ENCODE results near the gene SLC26A1.

SLC26A1 gene

DNA sequence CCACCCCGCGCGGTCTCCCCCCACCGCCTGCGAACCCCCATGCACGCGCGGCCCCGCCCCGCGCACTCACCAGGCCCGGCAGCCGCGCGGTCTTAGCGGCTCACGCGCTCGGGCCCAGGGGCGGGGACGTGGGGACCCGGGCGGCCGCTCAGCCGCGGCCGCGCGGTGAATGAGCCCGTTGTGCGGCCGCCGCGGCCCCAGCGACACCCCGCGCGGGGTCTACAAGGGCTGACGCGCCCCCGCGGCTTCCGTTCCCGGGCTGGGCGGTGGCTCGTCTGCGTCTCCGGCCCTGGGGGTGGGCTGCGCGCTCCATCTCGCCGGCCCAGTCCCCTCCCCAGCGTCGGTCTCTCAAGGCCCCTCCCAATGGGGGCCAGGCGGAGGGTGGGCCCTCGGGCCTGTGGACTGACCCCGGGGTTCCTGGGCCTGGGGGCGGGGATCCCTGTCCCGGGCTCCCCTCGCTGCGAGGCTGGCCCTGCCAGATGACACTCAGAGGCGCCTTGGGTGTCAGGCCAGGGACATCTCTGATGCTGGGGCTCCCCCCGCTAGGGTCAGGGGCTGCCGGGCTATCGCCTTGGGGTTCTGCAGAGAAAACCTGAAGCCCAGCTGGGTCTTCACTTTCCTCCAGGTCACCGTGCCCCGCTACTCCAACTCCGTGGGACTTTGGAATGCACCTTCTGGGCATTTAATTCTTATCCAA is 4.3 kb upstream of the SLC26A1 start:
- no peak for DNase-seq

- no peak for DNase-seq
Measured at GRCh38 chr4:996997-997374, 3.8 kb upstream of the SLC26A1 start.

DNA sequence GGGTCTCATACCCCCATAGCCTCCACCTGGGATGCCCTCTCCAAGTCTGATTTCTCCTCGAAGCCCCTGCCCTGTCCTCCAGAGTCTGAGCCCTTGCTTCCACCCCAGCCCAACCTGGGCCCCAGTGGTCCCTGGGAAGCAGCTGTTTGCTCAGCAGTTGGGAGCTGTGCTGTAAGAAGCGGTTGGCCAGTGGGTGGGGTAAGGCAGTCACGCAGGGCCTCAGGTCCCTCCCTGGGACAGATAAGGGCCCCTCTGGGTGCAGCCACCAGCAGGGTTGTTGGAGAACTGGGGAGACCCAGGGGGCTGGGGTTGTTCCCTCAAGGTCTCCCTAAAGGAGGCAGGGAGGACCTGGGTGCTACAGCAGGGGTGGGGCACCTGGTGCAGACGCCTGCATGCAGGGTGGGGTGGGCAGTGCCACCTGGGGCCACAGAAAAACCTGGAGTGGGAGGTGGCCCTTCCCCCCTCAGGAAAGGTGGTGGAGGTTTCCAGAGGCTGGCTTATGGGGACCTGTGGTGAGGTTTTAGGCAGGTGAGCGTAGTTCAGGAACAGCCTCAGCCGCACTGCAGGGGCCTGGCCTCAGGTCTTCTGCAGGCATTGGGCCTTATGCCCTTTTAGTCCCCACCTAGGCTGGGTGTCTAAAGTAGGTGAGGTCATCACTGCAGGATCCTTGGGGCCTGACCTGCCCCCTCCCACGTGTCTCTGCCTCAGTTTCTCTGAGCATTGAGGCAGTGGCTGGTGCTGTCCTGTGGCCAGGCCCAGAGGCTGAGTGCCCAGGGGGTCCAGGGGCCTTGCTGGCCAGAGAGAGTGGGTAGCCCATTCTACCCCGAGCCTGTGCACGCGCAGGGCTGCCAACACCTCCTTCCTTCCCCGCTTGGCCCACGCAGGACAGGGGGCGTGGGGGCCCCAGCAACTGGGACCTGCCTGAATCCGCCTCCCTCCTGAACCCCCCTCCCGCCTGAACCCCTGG is 3.1 kb upstream of the SLC26A1 start:
- DNase-seq: no peak

DNA sequence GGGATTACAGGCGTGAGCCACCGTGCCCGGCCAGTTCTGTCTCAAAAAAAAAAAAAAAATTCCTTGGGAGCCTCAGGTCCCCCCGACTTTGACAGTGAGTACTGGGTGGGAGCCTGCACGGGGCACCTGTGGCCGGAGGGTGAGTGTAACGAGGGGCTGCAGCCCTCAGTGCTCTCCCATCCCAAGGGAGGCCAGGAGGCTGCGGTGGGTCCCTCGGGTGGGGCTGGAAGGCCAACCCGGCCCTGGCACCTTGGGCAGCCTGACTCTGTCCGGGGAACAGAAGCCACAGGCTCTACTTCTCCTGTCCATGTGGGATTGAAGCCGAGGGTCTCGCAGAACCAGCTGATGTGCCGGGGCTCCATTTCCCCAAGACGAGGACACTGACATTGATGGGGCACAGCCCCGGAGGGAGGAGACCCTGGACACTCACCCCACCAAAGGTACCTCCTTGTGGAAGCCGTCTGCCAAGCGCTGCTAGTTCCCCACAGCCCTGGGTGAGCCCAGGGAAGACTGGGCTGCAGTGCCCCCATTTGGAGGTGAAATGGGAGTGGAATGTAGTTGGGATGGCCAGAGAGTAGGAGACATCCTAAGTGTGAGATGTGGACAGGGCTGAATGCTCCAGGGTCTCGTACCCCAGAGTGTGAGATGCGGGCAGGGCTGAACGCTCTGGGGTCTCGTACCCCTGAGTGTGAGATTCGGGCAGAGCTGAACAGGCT is 2.3 kb upstream of the SLC26A1 start:
- no peak for DNase-seq

DNA sequence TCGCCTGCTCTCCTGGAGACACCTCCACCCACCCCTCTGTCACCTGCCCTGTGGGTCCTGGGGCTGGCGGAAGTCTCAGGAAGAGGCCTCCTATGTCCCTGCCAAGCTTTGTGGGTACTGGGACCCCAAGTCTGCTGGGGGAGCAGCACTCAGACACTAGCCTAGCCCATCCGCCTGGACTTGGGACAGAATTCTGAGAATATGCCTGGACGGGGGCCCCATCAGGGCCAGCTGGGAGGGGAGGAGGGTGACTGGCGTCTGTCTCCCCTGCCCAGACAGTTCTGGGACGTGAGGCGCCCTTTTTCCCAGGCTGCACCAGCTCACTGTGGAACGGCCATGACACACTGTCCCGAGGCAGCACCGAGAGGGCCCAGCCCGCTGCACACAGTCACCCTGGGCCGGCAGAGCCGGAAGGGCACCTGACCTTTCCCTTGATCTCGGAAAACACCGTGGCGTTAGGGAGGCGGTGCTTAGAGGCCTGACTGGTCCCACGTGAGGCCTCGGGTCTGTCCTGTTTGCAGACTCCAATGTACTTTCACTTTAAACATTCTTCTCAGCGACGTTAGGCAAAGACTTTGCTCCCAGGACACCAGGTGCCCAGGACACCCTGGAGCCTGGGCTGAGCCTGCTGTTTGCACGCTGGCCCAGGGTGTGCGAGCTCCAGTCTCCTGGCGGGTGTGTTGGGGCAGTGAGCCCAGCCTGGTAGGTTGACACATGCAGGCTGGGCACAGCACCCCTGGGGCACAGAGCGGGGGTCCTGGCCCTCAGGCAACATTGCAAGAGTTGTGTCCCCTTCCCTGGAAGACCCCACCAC is 700 bp downstream of the SLC26A1 start:
- DNase-seq: no peak

DNA sequence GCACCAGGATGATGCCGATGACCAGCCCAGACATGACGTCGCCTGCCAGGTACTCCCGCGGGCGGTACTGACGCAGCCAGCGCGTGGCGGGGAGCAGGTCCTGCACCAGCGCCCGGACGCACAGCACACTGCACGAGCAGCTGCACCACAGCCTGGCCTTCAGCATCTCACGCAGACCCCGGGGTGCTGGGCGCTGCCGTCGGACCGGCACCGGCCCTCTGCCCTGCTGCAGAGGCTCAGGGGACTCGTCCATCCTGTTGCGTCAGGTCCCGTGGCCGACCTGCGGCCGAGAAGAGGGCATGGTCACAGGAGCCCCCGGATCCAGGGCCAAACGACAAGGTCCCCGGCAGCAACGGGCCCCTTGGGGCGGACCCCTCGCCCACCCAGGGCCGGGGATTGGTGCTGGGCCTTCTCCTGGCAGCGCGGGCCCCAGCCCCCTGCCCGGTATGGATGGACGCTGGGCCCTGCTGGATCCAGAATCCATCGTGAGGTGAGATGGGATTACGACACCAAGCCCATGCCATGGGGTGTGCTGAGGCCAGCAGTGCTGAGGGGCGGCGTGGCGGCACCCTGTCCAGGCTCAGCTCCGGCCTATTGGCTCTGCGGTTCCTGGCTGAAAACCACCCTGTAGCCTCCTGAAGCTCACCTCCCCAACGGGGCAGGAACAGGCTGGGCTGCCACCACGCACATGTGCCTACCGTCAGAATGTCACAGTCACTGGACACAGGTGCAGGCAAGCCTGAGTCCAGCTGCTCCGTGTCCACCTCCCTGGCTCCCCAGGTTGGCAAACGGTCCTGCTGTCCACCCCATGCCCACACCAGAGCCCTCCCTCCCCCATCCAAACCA is 1.5 kb downstream of the SLC26A1 start:
- no peak for DNase-seq

DNA sequence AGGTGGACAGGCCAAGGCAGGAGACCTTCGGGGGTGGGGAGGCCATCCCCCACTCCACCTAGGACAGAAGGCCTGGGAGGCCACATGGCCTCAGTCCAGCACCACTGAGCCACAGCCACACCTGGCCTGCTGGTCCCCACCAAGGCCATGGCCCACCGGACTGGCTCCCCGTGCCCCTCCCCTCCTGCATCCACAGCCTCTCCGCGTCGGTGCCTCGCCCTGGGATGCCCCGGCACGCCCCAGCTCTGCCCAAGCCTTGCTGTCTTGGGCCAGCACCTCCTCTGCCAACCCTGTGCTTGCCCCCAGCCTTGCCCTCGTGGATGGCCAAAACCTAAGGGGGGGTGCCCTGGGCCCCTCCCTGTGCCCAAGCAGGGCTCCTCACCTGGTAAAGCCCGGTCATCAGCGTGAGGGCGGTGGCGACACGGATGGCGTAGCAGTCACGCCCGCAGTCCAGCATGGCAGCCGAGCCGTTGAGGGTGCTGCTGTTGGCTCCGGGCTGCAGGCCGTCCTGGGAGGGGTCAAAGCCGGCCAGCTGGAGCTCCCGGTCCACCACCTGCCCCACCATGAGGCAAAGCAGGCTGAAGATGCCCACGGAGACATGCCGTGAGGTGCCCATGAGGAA is 2.3 kb downstream of the SLC26A1 start:
- DNase-seq: no peak

GRCh38 chr4:989722-990471 is 3.3 kb downstream of the SLC26A1 start:
- DNase-seq: no peak

GRCh38 chr4:988726-989721 is 4.2 kb downstream of the SLC26A1 start:
- no peak for DNase-seq

GRCh38 chr4:987624-988513 is 5.3 kb downstream of the SLC26A1 start:
- no peak for DNase-seq

- DNase-seq: peak; percentile 29
Measured at GRCh38 chr4:986879-987623, 6.2 kb downstream of the SLC26A1 start, which contains the start of gene IDUA. IDUA (plus strand) TSS chr4:987044; CDS start chr4:987085, 41 bp downstream.

GRCh38 chr4:986428-986878 is 6.8 kb downstream of the SLC26A1 start:
- DNase-seq: no peak

DNA sequence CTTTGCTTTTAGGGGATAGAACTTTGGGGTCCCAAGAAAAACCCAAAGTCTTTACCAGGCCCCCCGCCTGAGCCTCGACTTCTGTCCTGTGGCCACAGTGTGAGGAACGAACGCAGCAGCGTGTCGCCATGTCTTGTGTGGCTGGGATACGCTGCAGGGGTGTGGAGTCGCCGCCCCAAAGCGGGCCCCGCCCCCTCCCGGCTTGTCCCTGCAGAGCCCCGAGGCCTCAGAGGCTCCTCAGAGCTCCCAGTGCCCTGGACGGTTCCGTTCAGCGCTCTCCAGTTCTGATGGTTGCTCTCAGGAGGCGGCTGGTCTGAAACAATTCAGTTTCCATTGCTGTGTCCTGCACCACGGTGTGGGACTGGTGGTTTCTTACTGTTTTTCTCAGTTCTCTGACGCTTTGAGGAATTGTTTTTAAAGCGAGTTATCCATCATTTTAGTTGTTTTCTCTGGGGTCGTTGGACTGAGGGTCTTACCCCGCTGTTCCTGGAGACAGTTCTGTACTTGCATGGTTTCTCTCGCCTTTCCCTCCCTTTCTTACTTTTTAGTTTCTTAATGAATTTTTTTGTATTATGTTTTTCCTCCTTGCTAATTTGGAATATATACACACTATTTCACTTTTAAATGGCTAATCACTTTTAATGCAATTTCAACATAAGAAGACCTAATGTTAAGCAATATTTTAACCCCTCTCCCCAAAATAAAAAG is 7.9 kb downstream of the SLC26A1 start:
- DNase-seq: no peak

DNA sequence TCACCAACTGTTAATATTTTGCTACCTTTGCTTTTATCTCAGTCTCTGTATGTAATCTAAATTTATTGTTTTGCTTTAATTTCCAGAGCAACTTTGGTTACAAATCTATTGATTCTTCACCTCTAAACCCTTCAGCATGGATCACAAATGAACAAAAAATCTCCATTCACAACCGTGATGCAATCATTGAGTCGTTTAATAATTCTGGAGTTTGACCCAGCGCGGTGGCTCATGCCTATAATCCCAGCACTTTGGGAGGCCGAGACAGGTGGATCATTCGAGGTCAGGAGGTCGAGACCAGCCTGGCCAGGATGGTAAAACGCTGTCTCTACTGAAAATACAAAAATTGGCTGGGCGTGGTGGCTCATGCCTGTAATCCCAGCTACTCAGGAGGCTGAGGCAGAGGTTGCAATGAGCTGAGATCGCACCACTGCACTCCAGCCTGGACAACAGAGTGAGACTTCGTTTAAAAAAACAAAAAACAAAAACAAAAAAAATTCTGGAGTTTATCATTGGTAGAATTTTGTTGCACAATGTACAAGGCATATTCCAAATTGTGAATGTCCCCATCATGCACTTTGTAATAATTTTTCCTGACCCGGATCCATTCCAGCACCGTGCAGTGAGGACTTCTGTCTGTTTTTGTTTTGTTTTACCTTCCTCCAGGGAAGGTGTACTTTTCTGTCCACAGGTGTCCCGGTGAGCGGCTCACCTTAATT is 8.7 kb downstream of the SLC26A1 start:
- DNase-seq: no peak

DNA sequence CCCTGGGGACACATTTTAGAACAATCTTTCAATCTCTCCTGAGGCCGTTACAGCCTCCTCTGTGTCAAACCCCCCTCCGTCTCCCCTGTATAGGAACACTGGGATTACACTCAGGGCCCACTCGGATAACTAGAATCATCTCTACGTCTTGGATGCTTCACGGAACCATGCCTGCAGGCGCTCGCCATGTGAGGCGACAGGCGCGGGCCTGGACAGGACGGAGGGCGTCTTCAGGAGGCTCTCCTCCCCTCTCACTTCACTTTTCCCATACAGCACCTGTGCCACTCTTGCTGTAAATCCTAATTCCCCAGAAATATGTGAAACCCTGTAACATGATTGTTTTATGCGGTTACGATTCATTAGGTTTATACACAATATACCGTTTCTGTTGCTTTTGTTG is 10.4 kb downstream of the SLC26A1 start:
- DNase-seq: no peak

GRCh38 chr4:982291-982690 is 10.9 kb downstream of the SLC26A1 start:
- no peak for DNase-seq
